Neuron (in vitro differentiated cells): ENCODE measurements around the gene SDHC.
A peak's percentile ranks its signal among the peaks of the same experiment; 100 is the strongest.
"Not testable (repeated sequence)": the region's sequence is repeated elsewhere in the genome, so short reads cannot be mapped to it uniquely, and the experiment has no call there.

Source experiments
- H2AFZ ChIP-seq: one replicate; pipeline ENCODE4 v1.6.1; 2013; ENCODE audit warnings: low read depth, mild to moderate bottlenecking, inconsistent platforms, low read length, moderate library complexity
- H3K27me3 ChIP-seq: one replicate; pipeline ENCODE4 v1.6.1; 2013; ENCODE audit warnings: low read length; ENCODE audit not compliant: insufficient read depth
- H3K36me3 ChIP-seq: one replicate; pipeline ENCODE4 v1.6.1; 2013; ENCODE audit warnings: low read length; ENCODE audit not compliant: insufficient read depth
- H3K4me1 ChIP-seq: one replicate; pipeline ENCODE4 v1.6.1; 2013; ENCODE audit warnings: low read length; ENCODE audit not compliant: insufficient read depth
- H3K4me3 ChIP-seq: 2 replicates; pipeline ENCODE4 v1.5.1; 2013; ENCODE audit warnings: mild to moderate bottlenecking, low read length, moderate library complexity
- H3K9me3 ChIP-seq: one replicate; pipeline ENCODE4 v1.6.1; 2013; ENCODE audit warnings: low read length

The SDHC gene

DNA sequence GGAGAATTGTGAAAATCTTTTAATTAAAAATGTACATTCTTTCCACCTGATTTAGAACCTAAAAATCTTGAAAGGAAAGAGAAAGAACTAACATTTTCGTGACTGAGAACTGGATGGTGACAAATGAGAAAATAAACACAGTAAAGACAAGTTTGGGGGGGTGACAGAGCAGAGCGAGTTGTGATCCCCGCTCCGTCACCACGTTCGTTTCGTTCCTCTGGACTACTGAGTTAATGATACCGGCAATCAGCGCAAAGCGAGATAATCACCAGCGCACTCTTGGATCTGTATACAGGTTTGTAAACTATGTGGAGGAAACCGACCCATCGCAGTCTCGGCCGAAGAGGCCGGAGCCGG lies 84.7 kb downstream of the SDHC start:
- peak overlapping the region; percentile 68 for H3K4me3 ChIP-seq
- H2AFZ ChIP-seq = peak overlapping the region; percentile 86
- H3K36me3 ChIP-seq = no peaks in the 10 kb centered on the region
- H3K9me3 ChIP-seq = no peaks in the 10 kb centered on the region
- peaks cover 3% of the 10 kb centered on the region for H3K4me1 ChIP-seq
- no peaks in the 10 kb centered on the region for H3K27me3 ChIP-seq

DNA sequence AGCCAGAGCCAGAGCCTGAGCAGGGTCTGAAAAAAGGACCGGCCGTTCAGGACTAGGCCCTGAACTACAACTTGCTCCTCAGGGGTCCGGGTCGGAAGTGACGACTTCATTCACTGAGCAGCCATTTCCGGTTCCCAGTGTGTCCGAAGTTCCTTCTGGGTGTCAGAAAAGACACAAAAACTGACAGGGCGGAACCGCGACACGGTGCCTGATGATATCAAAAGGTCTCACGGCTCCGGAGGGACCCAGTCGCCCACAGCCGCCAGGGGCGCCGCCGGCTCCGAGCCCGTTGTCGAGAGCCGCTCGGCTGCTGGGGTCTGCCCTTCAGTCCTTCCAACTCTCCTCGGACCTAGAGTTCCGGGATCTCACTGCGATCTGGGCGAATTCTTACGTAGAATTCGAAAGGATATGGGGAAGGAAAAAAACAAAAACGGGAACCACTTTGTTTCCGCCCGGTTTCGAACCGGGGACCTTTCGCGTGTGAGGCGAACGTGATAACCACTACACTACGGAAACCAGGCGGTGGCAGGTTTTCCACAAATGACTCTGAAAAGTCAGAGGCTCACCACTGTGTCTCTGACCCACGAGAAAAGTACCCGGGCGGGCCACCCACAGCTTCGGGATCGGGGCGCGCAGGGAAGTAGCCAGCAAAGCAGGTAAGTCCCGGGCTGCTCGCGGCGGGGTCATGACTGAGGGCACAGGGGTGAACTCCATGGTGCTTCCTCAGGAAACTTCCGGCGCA lies 85.2 kb downstream of the SDHC start:
- Histone ChIP-seq H3K27me3 (no peaks in the 10 kb centered on the region), H3K4me1 (peaks cover 3% of the 10 kb centered on the region), H3K4me3 (peak overlapping the region; percentile 68), H3K9me3 (no peaks in the 10 kb centered on the region), H3K36me3 (no peaks in the 10 kb centered on the region), H2AFZ (peak overlapping the region; percentile 86)

DNA sequence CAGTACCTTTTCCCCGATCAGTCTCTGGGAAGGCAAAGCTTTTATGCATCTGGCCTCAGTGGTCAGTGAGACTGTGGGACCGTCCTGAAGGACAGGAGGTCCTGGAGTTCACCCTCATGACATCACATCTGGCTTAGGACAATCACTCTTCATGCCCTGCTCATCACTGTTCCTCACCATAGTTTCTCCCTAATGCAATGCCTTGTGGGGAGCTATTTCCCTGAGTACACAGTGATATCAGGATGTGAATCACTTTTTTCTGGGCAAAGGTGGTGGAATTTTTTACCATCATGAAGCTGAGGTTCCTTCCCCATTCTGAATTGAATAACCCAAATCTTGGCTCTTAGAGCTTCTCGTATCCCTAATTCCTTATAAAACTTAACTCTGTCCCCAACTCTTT lies 88.3 kb downstream of the SDHC start:
- peaks cover 3% of the 10 kb centered on the region for H3K4me1 ChIP-seq
- no peak overlapping the region for H2AFZ ChIP-seq
- no peaks in the 10 kb centered on the region for H3K36me3 ChIP-seq
- no peak overlapping the region for H3K4me3 ChIP-seq
- no peaks in the 10 kb centered on the region for H3K9me3 ChIP-seq
- H3K27me3 ChIP-seq = no peaks in the 10 kb centered on the region

DNA sequence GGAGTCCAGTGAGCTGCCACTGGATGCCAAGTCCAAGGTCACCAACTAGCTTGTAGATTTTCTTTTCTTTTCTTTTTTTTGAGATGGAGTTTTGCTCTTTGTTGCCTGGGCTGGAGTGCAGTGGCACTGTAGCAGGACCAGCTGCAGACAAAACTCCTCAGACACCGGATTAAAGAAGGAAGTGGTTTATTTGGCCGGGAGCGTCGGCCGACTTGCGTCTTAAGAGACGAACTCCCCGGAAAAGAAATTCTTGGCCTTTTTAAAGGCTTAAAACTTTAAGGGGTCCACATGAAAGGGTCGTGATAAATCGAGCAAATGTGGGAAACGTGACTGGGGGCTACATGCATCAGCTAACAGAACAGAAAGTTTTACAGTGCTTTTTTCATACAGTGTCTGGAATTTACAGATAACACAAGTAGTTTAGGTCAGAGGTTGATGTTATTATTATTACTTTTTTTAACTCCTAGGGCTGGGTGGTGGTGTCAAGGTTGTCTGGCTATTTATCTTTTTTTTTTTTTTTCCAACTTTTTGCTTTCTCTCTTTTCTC lies 89.9 kb downstream of the SDHC start:
- Histone ChIP-seq H3K9me3 (no peaks in the 10 kb centered on the region), H3K4me3 (no peak overlapping the region), H2AFZ (no peak overlapping the region), H3K36me3 (no peaks in the 10 kb centered on the region), H3K27me3 (no peaks in the 10 kb centered on the region), H3K4me1 (peaks cover 2% of the 10 kb centered on the region)

DNA sequence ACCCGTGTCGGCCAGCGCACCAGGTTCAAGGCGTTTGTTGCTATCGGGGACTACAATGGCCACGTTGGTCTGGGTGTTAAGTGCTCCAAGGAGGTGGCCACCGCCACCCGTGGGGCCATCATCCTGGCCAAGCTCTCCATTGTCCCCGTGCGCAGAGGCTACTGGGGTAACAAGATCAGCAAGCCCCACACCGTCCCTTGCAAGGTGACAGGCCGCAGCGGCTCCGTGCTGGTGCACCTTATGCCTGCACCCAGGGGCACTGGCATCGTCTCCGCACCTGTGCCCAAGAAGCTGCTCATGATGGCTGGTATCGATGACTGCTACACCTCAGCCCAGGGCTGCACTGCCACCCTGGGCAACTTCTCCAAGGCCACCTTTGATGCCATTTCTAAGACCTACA lies 92.4 kb downstream of the SDHC start:
- H3K4me1 ChIP-seq, H2AFZ ChIP-seq, H3K4me3 ChIP-seq, H3K36me3 ChIP-seq, H3K27me3 ChIP-seq, H3K9me3 ChIP-seq: not testable (repeated sequence)

DNA sequence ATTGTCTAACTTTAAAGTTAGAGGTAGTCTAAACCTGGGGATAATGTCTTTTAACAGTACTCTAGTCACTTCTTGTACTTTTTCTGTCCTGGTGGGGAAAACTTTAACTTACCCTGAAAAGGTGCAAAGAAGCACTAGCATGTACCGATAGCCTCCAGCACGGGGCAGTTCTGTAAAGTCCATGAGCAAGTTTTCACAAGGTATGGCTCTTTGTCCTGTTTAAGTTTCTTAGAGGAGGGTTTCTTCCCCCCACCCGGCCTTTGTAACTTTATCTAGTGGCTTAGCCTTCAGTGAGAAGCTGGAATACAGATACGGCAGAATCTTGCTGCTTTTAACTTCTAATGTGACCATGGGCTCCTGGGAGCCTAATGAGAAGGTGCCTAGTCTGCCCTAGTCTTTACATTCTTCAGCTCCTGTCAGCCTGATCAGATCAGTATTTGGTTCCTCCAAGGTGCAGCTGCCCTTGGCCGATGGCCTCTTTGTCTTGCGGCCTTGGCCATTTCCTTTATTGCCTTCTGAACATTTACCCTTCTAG lies 93.3 kb downstream of the SDHC start:
- H3K36me3 ChIP-seq = no peaks in the 10 kb centered on the region
- H3K4me1 ChIP-seq = peaks cover 2% of the 10 kb centered on the region
- no peak overlapping the region for H2AFZ ChIP-seq
- no peaks in the 10 kb centered on the region for H3K27me3 ChIP-seq
- H3K4me3 ChIP-seq = no peak overlapping the region
- no peaks in the 10 kb centered on the region for H3K9me3 ChIP-seq

DNA sequence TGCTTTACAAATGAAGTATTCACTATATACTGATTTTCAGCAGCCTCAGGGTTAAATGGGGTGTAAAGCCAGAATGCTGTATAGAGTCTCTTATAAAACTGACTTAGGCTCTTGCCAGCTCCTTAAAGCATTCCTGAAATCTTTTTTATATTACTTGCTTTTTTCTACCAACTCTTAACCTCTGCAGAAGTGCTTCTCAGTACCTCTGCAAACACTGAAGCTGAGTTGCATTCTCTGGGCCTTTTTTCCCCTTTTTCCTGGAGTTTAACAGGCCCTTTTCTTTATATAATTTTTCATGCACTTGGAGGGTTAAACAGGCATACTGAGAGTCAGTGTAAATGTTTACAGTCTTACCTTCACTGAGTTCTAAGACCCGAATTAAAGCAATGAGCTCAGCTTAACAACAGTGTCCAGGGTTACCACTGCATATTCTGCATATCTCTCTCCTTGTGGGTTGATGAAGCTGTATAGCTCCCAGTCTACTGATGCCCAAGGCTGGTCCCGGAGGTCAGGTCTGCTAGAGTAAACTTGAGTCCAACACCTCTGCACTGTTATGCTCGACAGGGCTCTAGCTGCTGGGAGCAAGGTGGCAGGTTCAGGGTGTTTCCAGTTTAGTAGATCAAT lies 94.4 kb downstream of the SDHC start:
- H3K36me3 ChIP-seq = no peaks in the 10 kb centered on the region
- no peak overlapping the region for H3K4me3 ChIP-seq
- H3K9me3 ChIP-seq = no peaks in the 10 kb centered on the region
- peaks cover 2% of the 10 kb centered on the region for H3K4me1 ChIP-seq
- no peaks in the 10 kb centered on the region for H3K27me3 ChIP-seq
- H2AFZ ChIP-seq = no peak overlapping the region

DNA sequence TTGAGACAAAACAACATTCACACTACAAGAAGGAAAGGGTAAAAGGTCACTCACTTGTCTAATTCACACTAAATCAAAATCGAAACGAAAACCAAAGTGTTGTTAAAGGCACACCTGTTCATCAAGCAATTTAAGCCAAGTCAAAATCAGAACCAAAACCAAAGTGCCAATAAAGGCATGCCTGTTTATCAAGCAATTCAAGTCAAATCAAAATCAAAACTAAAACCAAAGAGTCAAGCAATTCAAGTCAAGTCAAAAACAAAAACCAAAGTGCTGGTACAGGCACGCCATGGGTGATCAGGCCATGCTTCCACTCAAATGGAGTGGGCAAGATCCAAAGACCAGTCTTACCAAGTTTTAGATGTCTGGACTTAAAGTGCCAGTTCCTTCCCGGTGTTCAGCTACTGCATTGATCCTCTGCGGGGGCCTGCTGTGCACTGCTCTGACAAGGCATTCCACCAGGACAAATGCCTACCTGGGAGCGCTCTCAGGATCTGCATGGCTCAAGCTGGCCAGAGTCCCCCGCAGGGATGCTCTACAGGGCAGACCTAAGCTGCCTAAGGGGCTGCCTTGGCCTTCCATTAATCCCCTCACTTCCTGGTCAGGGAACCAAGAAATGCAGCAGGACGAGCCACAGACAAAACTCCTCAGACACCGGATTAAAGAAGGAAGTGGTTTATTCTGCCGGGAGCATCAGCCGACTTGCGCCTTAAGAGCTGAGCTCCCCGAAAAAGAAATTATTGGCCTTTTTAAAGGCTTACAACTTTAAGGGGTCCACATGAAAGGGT lies 95.9 kb downstream of the SDHC start:
- H3K4me3 ChIP-seq = not testable (repeated sequence)

DNA sequence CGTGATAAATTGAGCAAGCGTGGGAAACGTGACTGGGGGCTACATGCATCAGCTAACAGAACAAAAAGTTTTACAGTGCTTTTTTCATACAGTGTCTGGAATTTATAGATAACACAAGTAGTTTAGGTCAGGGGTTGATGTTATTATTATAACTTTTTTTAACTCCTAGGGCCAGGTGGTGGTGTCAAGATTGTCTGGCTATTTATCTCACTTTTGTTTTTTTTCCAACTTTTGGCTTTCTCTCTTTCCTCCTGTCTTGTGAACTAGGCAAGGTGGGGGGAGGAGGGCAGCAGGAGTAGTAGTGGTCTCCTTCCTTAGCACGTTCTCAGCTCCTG lies 96.4 kb downstream of the SDHC start:
- not testable (repeated sequence) for H3K27me3 ChIP-seq, H2AFZ ChIP-seq, H3K4me3 ChIP-seq, H3K36me3 ChIP-seq, H3K4me1 ChIP-seq, H3K9me3 ChIP-seq

More for the DNA sequence above, 95.9 kb downstream of the SDHC start:
- not testable (repeated sequence) for H2AFZ ChIP-seq, H3K27me3 ChIP-seq, H3K9me3 ChIP-seq, H3K36me3 ChIP-seq, H3K4me1 ChIP-seq
